Testis (tissue), 3 donors: ENCODE measurements around the gene BLOC1S3. TPM values are rescaled to one million over a fixed set of nuclear protein-coding genes. Genes with fewer than 3 reads are reported as not detected.

Experiments
- DNase-seq: peaks from one replicate; pipeline ENCODE4 v3.0.0-alpha.2; 2019
- H3K27ac ChIP-seq, 2 donors: fragments of 200-600 bp; sonication (generic); one replicate each; pipeline ENCODE4 v1.5.1; 2019
- H3K27me3 ChIP-seq: fragments of 200-600 bp; sonication (generic); one replicate; pipeline ENCODE4 v1.5.1; 2019
- H3K36me3 ChIP-seq: fragments of 200-600 bp; sonication (generic); one replicate; pipeline ENCODE4 v1.5.1; 2017; ENCODE audit warnings: low read depth; ENCODE audit errors: missing control alignments
- H3K4me1 ChIP-seq: fragments of 200-600 bp; sonication (generic); one replicate; pipeline ENCODE4 v1.5.1; 2019
- H3K4me3 ChIP-seq, 2 donors: fragments of 200-600 bp; sonication (generic); one replicate each; pipeline ENCODE4 v1.5.1; 2017 to 2019
- H3K9me3 ChIP-seq: fragments of 200-600 bp; sonication (generic); one replicate; pipeline ENCODE4 v1.5.1; 2017
- POLR2A ChIP-seq: fragments of 450-650 bp; IDR thresholded peaks from one replicate; pipeline ENCODE4 v1.6.1; 2017; ENCODE audit warnings: antibody characterized with exemption, mild to moderate bottlenecking, moderate library complexity
- WGBS, 2 donors: methylation state at CpG; one replicate each; pipeline ENCODE4 v1.1.5; 2018; 5-methylcytosine and 5-hydroxymethylcytosine counted together
- intact Hi-C: fragments of 100-400 bp; cut with DNase I; formaldehyde crosslinking; loops from one replicate; pipeline ENCODE4 v1.15.1; 2023; ENCODE audit warnings: low total_unique reads
- polyA plus RNA-seq: library from polyadenylated mRNA; stranded (reverse); fragments of 350-450 nt; fragmentation: Illumina TruSeq; extraction: RNeasy Lipid Tissue Mini Kit (QIAGEN cat#74804); gene quantifications from one replicate; pipeline ENCODE4 v1.2.3, GENCODE V29; 2014; ENCODE audit warnings: low read depth, low replicate concordance; ENCODE audit not compliant: insufficient read depth
- total RNA-seq, 2 donors: library from RNA; depleted of rRNA; stranded (reverse); fragments of >200 nt; gene quantifications; one replicate each; pipeline ENCODE4 v1.2.3, GENCODE V29; 2016
- TF ChIP-seq, protein P1 (sequence below), 3 experiments: fragments of 450-650 bp in 2 of 3; fragments of 200-600 bp in 1 of 3; sonication (generic) in 1 of 3; IDR thresholded peaks; one replicate each; pipeline ENCODE4 v1.5.1; 2016 to 2019; ENCODE audit warnings: antibody characterized with exemption in 3 of 3, mild to moderate bottlenecking in 2 of 3, moderate library complexity in 1 of 3

The BLOC1S3 gene
- total and polyA plus RNA-seq, 3 donors from 2014 or later: 14.1 to 43.7 (median 38.2) TPM

DNA sequence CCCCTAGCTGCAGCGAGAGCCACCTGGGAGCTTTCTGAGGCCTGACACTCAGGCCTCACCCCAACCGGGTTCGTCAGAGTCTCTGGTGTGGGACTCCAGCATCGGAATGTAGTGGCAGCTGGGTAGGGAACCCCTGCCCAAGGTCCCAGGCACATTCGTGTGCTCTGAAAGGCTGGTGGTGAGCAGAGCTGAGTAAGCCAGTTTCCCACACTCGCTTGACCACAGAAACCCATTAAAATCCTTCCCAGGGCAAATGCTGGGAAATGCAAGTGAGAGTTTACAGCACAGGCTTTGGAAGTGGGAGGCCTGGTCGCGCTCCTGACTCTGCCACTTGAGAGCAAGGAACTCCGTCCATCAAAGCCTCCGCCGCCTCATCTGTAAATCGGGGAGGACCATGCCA is 4.8 kb upstream of the BLOC1S3 start:
- H3K36me3 ChIP-seq: no peaks in the 10 kb centered on the region
- WGBS, 2 donors: 87 to 89% methylated on average over 9 to 12 of the region's 12 CpGs
- intact Hi-C loops: no loop called here
- peaks cover 7% of the 10 kb centered on the region for H3K4me1 ChIP-seq
- TF ChIP-seq, protein P1, sequence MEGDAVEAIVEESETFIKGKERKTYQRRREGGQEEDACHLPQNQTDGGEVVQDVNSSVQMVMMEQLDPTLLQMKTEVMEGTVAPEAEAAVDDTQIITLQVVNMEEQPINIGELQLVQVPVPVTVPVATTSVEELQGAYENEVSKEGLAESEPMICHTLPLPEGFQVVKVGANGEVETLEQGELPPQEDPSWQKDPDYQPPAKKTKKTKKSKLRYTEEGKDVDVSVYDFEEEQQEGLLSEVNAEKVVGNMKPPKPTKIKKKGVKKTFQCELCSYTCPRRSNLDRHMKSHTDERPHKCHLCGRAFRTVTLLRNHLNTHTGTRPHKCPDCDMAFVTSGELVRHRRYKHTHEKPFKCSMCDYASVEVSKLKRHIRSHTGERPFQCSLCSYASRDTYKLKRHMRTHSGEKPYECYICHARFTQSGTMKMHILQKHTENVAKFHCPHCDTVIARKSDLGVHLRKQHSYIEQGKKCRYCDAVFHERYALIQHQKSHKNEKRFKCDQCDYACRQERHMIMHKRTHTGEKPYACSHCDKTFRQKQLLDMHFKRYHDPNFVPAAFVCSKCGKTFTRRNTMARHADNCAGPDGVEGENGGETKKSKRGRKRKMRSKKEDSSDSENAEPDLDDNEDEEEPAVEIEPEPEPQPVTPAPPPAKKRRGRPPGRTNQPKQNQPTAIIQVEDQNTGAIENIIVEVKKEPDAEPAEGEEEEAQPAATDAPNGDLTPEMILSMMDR (IDR thresholded peaks at IDR 0.05): no peak
- no peak for TF ChIP-seq POLR2A
- no peak for DNase-seq
- no peaks in the 10 kb centered on the region for H3K9me3 ChIP-seq
- no peaks in the 10 kb centered on the region for H3K27me3 ChIP-seq
- no peak overlapping the region for H3K27ac ChIP-seq
- no peak overlapping the region for H3K4me3 ChIP-seq

DNA sequence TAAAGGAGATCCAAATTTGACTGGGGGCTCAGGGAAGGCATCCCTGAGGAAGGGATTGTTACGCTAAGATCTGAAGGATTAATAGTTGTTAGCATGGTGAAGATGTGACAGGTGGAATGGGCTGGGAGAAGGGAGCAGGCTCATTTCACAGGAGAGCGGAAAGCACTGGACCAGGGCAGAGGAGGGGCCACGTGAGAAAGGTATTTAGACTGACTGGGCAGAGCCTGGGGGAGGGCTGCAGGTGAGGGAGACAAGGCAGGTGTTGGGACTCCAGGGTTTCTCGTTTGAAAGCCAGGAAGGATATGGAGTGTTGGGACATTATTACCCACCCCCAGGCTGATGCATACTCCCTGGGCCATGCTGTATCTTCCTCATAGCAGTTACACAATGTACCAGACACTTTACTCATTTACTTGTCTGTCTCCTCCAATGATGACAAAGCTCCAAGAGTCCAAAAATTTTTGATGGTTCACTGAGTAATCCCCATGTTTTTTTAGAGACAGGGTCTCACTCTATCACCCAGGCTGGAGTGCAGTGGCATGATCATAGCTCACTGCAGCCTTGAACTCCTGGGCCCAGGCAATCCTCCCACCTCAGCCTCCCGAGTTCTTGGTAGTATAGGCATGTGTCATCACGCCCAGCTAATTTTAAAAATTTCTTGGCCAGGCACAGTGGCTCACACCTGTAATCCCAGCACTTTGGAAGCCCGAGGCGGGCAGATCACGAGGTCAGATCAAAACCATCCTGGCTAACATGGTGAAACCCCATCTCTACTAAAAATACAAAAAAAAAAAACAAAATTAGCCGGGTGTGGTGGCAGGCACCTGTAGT is 2.9 kb upstream of the BLOC1S3 start:
- Histone ChIP-seq H3K27me3 (no peaks in the 10 kb centered on the region), H3K27ac (no peak overlapping the region), H3K4me1 (peaks cover 17% of the 10 kb centered on the region), H3K4me3 (no peak overlapping the region), H3K36me3 (no peaks in the 10 kb centered on the region), H3K9me3 (no peaks in the 10 kb centered on the region)
- WGBS, 2 donors: 82 to 84% methylated on average over 10 of the region's 10 CpGs
- intact Hi-C loops: no loop called here
- DNase-seq: no peak
- TF ChIP-seq POLR2A: no peak
- TF ChIP-seq, protein P1 (IDR thresholded peaks at IDR 0.05): no peak

DNA sequence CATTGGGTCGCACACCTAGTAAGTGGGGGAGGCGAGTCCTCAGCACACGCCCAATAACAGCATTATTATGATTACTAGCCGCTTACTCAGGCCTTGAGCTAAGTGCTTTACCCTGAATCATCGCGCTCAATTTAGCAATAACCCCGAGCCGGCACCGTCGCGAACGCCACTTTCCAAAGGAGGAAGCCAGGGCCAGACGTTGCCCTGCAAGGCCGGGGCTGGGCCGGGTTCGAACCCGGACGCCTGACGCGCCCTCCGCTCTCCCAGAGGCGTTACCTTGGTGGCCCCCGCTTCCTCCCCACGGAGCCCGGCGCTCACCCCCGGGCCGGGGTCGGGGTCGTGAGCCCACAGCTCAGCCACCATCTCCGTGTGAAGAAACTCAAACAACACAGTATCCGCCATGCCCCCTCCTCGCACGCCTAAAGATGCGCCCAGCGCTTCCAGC is 745 bp upstream of the BLOC1S3 start, which contains the start of gene TRAPPC6A:
Gene TRAPPC6A, minus strand, starts transcription at position 421 of the 445 bp plus-strand sequence. Its CDS starts 19 bp downstream, at position 402.
- peaks cover 22% of the 10 kb centered on the region for H3K4me1 ChIP-seq
- WGBS, 2 donors: 0 to 1% methylated on average over 5 to 36 of the region's 36 CpGs
- no peaks in the 10 kb centered on the region for H3K27me3 ChIP-seq
- peak within 1 kb of the TSS; percentile 72 to 83 for H3K4me3 ChIP-seq
- peak within 1 kb of the TSS; percentile 92 to 93 for H3K27ac ChIP-seq
- H3K9me3 ChIP-seq: no peaks in the 10 kb centered on the region
- intact Hi-C loops: no loop called here
- TF ChIP-seq POLR2A: peak; percentile 78
- TF ChIP-seq, protein P1 (IDR thresholded peaks at IDR 0.05): no peak
- H3K36me3 ChIP-seq: no peaks in the 10 kb centered on the region
- no peak for DNase-seq

DNA sequence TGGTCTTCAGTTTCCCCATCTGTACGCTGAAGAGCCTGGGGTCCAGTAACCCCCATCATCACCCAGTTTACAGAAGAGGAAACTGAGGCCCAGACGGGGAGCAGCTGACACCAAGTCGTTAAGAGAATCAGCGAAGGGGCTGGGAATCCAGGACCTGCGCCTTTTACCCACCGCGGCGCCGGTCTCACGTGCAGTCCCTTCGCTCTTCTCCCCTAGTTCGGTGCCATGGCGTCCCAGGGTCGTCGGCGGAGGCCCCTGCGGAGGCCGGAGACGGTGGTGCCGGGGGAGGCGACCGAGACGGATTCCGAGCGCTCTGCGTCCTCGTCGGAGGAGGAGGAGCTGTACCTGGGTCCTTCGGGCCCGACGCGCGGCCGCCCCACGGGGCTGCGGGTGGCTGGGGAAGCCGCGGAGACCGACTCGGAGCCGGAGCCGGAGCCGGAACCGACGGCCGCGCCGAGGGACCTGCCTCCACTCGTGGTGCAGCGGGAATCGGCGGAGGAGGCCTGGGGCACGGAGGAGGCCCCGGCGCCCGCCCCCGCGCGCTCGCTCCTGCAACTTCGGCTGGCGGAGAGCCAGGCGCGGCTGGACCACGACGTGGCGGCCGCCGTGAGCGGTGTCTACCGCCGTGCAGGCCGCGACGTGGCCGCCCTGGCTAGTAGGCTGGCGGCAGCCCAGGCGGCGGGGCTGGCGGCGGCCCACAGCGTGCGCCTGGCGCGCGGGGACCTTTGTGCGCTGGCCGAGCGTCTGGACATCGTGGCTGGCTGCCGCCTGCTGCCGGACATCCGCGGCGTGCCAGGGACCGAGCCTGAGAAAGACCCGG is 698 bp downstream of the BLOC1S3 start:
- Histone ChIP-seq H3K27ac (peak overlapping the region; percentile 90 to 91), H3K4me1 (peaks cover 22% of the 10 kb centered on the region), H3K27me3 (no peaks in the 10 kb centered on the region), H3K36me3 (no peaks in the 10 kb centered on the region), H3K4me3 (peak overlapping the region; percentile 67 to 83), H3K9me3 (no peaks in the 10 kb centered on the region)
- TF ChIP-seq, protein P1 (IDR thresholded peaks at IDR 0.05): no peak
- no peak for TF ChIP-seq POLR2A
- WGBS, 2 donors: 0 to 1% methylated on average over 4 to 29 of the region's 97 CpGs
- intact Hi-C loops: no loop called here
- DNase-seq: peak; percentile 65
